SK-N-DZ (cell line): Measurements from ENCODE around the gene IL21.
A peak's percentile ranks its signal among the peaks of the same experiment; 100 is the strongest.

Experiments
- DNase-seq: peaks from one replicate; pipeline ENCODE4 v3.0.0-alpha.2; 2015; ENCODE audit warnings: low spot score

IL21 gene

DNA sequence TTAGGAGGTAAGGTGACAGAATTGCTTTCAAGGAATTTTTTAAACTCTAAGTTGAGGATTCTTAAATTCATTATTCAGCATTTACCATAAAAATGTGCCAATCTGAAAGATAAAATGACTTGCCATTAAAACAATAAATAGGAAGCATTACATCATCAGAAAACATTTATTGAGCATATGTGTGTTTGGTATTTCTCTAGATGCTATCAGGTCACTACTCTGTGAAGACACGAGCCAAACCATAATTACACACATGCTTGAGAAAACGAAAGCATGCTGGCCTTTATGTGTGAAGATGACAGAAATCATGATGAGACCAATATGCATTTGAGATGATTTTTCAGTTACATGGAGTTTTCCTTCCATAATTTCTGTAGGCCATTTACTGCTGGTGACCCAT is 12.3 kb upstream of the IL21 start:
- DNase-seq = no peak

DNA sequence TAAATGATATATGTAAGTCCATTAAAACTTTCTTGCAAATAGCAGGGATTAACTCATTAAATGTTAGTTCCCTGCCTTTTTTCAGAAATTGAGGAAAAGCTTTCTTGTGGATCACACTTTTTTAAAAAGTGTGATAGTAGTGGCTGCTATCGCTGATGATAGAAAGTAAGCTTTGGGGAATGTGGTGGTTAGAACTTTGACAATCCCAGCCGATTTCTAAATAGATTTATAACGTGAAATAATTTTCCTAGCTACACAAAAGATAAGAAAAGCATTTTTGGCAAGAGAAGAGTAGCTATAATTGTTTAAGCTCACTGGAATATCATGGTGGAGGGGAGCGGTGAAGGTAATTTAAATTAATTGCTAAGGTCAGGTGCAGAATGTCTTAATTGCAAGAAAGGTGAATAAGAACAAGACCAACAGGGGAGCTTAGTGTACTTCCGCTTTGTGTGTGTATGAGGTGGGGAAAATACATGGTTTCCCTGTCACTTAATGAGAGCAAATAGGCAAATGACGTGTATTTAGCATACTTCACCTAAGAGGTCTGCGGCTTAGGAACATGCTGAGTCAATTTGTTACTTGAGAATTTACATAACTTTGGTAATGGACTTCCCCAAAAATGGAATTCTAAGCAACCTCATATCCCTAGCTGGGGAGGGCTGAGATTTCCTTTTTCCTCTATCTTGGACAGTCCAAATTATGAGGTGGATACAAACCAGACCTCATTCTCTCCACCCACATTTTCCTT is 11.7 kb upstream of the IL21 start:
- DNase-seq = no peak

DNA sequence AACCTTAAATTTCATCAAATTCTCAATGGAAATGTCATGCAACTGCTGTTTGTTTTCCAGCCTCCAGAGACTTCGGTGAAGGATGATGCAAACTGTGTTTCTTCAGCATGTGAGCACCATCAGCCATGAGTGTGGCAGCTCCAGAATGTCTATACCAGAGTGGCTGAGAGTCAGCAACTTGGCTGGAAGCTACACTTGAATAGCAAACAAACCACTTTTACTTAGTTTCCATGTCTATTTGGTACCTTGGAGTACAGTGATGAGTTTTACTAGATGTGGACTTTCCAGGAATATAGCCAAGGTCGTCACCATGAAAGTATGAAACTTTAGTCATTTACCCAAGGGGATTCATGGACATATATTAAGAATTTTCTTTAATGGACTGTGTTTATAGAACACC is 4.3 kb upstream of the IL21 start:
- DNase-seq = no peak

DNA sequence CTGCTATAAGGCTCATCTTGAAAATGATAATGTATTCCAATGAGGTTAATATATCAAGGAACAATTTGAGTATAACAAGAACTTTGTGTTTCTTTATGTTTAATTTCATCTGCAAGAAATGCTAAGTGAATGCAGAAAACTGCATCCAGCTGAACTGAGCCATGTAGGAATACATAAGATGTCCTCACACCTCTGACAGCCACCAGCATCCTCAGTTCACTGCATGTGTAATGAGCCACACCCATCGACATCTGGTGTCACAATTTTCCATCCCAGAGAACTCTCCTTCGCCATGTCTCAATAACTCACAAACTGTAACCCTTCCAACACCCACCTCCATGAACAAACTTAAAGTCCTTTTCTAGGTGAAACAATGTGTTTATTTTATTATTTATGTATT is 3.3 kb upstream of the IL21 start:
- DNase-seq = no peak

DNA sequence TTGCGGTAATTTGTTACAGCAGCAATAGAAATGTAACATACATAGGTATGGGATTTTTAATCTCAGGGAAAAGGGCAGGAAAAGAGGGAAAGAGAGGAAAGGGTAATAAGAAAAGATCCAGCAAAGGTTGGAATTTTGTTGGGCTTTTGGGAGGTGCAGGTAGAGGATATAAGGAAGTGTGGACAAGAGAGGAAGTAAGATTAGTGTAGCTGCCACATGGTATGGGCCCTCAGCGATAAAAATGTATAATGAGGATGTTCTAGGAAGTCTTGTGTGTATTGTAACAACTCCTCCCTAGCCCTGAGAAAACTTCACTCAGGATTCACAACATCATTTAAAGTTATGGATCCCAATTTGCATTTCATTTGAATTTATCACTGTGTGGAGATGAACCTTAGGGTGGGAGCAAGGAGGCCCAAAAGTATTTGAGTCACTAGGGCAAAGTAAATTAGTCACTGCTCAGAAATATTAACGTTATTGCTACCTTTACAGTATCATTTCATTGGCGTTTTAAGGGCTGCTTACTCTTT is 2.8 kb upstream of the IL21 start:
- no peak for DNase-seq

DNA sequence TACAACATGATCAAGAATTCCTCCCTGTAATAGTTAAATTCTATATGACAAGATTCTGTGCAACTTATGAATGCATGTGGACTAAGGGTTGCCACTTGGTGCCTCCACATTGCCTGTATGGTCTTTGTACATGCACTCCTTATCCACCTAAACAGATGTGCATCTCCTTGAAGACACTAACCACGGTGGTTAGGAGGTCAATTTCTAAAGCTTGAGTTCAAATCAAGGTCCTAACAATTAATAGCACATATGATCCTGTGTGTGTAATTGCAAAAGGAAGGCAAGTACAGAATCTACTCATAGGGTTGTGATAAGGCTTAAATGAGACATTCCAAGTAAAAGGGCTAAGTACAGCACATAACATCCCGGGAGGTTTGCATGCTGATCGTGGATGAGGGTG is 1.5 kb upstream of the IL21 start:
- DNase-seq = no peak

DNA sequence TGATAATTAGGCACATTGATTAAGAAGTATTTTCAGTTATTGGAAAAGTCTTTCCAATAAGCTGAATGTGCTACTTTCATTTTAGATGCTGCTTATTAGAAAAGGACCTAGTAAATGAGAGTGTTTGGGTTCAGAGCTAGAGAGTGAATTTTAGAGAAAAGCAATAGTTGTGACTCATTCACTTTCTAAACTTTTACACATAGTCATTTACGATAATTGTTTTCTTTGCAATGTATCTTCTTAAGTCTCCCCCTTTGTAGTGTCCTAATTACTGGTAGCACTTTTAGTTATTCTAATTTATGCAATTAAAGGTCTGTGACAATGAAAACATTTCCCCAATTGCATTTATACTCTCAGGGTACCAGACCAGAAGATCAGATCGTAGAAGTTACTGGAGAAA is 1.3 kb downstream of the IL21 start:
- no peak for DNase-seq

DNA sequence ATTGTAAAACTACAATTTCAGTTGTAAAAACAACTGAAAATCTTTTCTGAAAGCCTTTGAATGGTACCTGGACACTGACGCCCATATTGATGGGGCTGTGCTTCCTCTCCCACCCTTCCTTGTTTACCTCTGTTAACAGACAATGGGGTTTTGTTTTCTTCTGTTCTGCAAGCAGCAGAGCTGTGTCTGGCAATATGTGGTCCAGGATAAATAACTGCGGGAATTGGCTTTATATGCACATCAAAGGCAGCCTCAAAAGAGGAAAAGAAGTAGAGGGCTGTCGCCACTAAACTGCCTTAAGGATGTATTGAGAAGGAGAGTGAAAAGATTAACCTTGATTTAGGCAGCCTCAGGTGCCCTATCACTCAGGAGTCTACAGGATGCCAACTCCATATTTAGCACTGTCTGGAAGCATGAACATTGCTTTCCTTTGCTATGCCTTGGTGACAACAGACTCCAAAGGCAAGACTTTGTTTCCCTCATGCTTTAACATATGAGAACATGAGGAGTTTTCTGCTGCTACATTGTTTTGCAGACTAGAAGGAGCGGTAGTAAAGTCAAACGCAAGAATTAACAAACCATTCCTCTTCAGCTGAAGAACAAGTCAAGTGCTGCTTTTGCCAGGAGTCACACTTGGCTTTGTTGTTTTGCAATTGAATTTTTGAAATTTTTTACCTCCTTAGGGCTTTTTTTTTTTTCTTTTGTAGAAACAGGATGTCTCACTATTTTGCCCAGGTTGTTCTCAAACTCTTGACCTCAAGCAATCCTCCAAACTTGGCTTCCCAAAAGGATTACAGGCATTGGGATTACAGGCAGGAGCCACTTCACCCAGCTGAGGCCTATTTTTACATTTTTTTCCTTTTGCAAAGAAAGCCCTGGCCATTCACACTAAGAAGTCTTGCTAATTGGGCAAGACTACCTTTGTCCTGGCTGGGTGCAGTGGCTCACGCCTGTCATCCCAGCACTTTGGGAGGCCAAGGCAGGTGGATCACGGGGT is 3.0 kb downstream of the IL21 start:
- DNase-seq = no peak

DNA sequence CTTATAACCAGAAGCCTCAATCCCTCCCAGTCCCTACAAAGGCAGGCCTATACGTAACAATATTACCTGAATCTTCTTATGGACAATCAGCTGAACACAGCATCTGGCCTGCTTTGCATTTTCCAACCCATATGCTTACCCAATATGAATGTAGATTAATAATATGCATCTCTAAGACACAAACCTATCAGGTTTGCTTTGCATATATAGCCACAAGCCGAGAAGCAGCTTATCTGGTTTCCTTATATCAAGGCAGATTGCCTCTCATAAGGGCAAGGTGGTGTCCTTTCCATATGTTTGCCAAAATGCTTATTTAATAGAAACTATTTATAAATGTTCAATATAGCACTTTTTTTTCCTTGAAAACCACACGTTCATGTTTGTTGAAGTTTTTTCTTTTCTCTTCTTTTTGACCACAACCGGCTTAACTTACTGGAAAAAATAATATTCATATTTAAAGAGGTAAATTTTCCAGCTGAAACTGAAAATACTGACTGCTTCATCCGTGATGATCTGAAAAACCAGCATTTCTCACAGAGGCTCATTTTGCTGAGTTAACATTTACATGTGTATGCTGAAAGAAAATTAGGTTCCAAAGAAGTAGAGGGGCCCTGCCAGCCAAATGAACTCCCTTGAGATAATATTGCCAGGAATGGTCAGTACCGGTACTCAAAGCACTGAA is 3.8 kb downstream of the IL21 start:
- DNase-seq = no peak

DNA sequence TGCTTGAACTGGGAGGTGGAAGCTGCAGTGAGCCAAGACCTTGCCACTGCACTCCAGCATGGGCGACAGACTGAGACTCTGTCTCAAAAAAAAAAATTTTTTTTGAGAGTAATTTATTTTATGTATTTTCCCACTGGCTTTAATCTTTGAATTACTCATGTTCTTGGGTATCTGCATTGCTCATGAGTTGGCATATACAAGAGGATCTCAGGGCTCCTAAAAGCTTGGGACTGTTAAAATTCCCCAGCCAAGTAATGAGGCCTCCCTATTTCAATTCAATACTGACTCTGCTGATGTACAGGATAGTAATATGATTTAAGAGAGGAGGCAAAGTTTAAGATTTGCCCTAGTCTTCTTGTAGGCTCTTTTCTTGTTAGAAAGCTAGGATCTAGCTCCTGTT is 6.2 kb downstream of the IL21 start:
- DNase-seq = no peak

DNA sequence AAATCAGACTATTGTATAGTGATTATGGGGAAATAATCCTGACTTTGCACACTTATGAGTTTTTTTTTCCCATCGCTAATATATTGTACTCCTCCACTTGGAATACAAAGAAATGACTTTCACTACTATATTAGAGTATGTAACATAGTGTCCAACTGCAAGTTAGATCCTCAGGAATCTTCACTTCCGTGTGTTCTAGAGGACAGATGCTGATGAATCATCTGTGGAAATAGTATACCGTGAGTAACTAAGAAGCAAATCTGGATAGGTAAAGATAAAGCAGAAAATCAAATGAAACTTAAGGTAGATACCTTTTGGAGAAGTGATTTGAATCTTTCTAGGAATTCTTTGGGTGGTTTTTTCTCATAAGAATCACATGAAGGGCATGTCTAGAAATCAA is 8.3 kb downstream of the IL21 start:
- DNase-seq = no peak

DNA sequence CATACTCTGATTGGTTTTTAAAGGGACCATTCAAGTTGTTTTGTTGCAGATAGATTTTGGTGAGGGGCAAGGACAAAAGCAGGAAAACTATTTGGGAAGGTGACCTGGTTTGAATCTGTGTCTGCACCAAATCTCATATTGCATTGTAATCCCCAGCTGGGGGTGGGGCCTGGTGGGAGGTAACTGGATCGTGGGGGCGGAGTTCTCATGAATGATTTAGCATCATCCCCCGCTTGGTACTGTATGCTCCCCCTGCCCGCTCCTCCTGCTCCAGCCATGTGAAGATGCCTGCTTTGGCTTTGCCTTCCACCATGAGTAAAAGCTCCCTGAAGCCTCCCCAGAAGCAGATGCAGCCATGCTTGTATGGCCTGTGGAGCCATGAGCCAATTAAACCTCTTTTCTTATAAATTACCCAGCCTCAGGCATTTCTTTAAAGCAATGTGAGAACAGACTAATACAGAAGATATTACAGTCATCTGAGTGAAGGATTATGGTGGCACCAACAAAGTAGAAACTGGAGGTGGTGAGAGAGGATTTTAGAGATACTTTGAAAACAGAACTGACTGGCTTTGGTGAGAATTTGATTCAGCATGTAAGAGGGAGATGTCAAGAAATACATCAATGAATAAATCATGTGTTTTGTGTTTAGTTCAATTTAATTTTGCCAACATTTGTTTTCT is 14.4 kb downstream of the IL21 start:
- peak; percentile 5 for DNase-seq

DNA sequence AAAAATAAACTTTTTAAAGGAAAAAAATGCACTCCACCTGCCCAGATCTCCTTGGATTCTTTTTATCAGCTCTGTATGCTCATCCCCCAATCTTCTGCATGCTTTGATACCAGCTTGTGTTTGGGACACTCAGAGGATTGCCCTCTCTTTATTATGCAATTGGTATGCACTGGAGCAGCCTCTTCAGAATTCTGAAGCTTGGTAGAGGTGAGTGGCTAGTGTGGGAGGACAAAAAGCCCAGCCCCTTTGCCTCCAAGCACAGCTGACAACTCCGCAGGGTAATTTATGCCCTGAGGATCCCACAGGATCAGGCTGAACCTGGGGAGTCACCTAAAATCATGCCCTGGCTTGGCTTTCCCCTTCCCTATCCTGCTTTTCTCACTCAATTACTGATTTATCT is 16.7 kb downstream of the IL21 start:
- no peak for DNase-seq

DNA sequence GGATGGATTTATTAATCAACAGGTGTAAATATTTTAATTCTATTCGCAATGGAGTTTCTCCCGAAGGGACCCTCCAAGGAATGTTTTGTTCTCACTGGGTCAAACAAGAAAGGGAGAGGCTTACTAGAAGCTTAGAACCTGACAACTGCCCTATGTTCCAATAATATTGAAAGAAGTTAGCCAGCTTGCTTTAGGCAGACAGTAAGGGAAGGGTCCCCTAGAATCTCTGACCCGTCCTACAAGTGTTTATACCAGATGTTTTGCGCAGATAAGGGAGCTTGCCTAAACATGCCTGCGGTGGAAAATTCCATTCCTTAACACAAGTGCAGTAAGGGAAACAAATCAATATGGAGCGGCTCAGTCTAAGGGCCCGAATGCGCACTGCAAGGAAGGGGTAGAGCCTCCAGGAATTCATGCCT is 17.7 kb downstream of the IL21 start:
- no peak for DNase-seq

DNA sequence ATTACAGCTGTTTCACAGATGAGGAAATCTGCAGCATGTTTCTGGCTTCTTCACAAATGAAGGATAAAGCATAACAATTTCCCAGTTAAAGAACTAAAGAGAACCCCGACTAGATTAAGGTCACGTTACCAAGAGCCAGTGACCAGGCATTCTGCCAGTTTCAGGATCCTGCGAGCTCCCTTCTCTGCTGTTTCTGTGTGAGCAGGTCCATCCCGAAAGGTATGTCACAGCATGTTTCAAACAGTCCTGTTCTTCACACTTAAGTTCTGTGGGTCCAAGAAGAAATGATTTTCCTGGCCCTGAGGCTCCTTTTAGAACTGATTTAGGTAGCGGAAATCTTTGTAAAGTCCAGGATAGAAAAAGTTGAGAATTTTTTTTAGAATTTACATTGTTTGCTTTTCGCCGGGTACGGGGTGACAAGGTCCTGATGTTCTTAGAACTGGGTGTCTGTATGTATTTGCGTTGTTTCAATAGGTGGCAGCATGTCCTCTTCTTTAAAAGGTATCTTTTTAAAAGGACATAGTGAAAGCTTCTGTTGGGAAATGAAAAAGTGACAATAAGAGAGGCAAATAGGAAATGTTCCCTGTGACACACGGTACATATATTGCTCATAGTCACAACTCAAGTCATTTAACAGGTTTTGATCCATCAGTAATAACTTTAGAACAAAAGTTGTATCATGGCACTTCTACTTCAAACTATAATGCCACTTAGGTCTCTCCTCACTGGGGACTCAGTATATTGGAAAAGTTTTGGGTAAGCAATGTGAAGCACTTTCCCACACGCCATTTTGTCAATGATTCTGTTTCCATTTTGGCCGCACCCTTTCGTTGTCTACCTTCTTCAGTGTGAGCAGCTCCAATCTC is 18.4 kb downstream of the IL21 start:
- peak; percentile 18 for DNase-seq

DNA sequence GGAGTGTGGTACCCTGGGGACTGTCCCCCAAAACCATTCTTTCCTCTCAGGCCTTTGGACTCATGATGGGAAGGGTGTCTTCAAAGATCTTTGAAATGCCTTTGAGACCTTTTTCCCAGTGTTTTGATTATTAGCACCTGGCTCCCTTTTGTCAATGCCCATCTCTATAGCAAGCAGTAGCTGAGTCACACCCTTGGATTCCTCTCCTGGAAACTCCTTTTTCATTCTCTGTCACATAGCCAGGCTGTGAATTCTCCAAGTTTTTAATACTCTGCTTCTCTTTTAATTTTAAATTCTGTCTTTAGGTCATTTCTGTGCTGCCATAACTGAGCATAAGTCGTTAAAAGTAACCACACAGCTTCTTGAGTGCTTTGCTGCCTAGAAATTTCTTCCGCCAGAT is 29.7 kb downstream of the IL21 start:
- DNase-seq = no peak

DNA sequence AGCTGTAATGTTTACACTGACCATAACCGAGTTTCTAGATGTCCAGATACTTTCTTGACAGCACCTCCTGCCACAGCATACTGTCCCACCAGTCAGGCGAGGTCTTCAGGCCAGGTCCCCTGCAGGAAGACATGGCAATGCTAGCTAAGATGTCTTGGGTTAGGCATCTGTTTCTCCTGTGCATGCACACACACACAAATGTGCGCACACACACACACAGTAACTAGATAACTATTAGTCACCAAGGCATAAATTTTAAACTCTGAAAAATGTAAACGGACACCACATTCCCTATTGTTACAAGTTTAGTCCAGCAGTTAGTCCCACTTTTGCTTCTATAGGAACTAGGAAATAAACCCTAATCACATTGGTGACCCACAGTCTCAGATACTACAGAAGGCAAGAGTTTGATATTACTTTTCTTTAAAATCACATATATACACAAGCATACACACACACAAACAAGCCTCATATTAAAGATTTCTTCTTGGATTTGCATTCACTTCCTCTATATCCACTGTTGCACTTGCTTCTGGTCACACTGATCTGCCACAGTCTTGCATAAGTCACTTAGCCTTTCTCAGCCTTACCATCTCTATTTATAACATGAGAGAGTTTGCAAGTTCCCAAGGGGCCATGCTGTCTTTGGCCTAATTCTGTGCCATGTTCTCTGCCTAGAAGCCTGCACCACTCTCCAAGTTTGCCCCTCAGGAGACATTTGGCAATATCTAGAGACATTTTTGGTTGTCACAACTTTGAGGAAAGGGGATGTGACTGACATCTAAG is 32.2 kb downstream of the IL21 start:
- DNase-seq = no peak

DNA sequence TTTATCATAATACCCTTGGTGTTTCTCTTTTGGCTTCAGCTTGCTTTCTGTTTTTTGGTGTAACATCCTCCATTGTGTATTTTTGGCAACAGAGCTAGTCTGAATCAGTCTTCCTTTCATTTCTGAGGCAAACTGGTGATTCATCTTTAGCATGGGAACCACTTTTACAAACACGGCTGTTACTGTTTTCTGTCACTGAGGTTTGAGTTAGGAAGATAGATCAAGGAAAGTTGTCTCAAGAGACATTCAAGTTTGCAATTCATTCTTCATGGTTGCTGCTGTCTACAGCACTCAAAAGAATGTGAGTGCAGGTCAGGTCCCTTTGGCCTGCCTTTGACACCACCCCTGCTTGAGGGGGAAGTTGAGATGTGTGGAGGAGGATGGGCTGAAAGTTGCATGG is 36.3 kb downstream of the IL21 start:
- DNase-seq = no peak

DNA sequence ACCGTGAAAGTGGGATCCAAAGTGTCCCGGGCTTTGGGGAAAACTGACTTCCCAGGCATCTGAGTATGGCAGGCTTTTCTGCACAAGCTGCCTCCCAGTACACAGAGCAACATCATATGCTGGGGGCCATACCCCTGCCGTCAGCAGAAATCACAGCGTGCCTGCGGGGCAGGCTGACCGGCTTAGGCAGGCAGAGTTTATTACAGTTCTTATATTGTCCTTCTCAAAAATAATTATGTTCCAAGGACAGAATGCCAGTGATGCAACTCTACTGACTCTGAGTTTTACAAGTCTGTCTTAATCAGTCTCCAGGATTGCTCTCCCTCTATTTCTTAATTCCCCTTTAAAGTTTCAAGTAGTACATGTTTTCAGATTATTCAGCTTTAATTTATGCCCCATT is 37.0 kb downstream of the IL21 start:
- no peak for DNase-seq
